Hepatocyte (in vitro differentiated cells): ENCODE data around the gene IL20RB. TPM values are rescaled to one million over a fixed set of nuclear protein-coding genes. Genes with fewer than 3 reads are reported as not detected.
A peak's percentile ranks its signal among the peaks of the same experiment; 100 is the strongest.

Source experiments
- DNase-seq: peaks from one replicate; pipeline ENCODE4 v3.0.0-alpha.2; 2016; ENCODE audit warnings: low spot score
- H2AFZ ChIP-seq: fragments of 200-600 bp; sonication (generic); 2 replicates; pipeline ENCODE4 v1.6.0; 2016; ENCODE audit warnings: antibody characterized with exemption, mild to moderate bottlenecking
- H3K27ac ChIP-seq: fragments of 200-600 bp; sonication (generic); 2 replicates; pipeline ENCODE4 v1.5.1; 2016; ENCODE audit warnings: mild to moderate bottlenecking
- H3K27me3 ChIP-seq: fragments of 200-600 bp; sonication (generic); 2 replicates; pipeline ENCODE4 v1.6.1; 2016
- H3K36me3 ChIP-seq: fragments of 200-600 bp; sonication (generic); replicated peaks from 2 replicates; pipeline ENCODE4 v1.5.1; 2016; ENCODE audit warnings: low read depth; ENCODE audit not compliant: insufficient read depth
- H3K4me1 ChIP-seq: fragments of 200-600 bp; sonication (generic); 2 replicates; pipeline ENCODE4 v1.5.1; 2016; ENCODE audit warnings: mild to moderate bottlenecking, moderate library complexity; ENCODE audit not compliant: insufficient read depth
- H3K4me2 ChIP-seq: fragments of 200-600 bp; sonication (generic); 2 replicates; pipeline ENCODE4 v1.6.0; 2016
- H3K4me3 ChIP-seq: fragments of 200-600 bp; sonication (generic); 2 replicates; pipeline ENCODE4 v1.5.1; 2016; ENCODE audit warnings: mild to moderate bottlenecking
- H3K79me2 ChIP-seq: fragments of 200-600 bp; sonication (generic); 2 replicates; pipeline ENCODE4 v1.6.0; 2017; ENCODE audit warnings: mild to moderate bottlenecking
- H3K9me2 ChIP-seq: fragments of 200-600 bp; sonication (generic); replicated peaks from 2 replicates; pipeline ENCODE4 v1.6.0; 2017; ENCODE audit warnings: mild to moderate bottlenecking; ENCODE audit not compliant: insufficient read depth
- H3K9me3 ChIP-seq: fragments of 200-600 bp; sonication (generic); 2 replicates; pipeline ENCODE4 v1.5.1; 2016; ENCODE audit warnings: low read depth, mild to moderate bottlenecking
- H4K20me1 ChIP-seq: fragments of 200-600 bp; sonication (generic); 2 replicates; pipeline ENCODE4 v1.6.0; 2016; ENCODE audit warnings: mild to moderate bottlenecking; ENCODE audit not compliant: insufficient read depth, poor library complexity, severe bottlenecking
- CTCF ChIP-seq: fragments of 200-600 bp; sonication (generic); IDR thresholded peaks from 2 replicates; pipeline ENCODE4 v1.5.1; 2016; ENCODE audit warnings: antibody characterized with exemption, mild to moderate bottlenecking; ENCODE audit not compliant: poor library complexity
- EZH2 ChIP-seq: fragments of 200-600 bp; sonication (generic); IDR thresholded peaks from 2 replicates; pipeline ENCODE4 v1.6.1; 2016; ENCODE audit warnings: antibody characterized with exemption, mild to moderate bottlenecking, borderline replicate concordance
- EZH2phosphoT487 ChIP-seq: fragments of 200-600 bp; sonication (generic); IDR thresholded peaks from one replicate; pipeline ENCODE4 v1.6.1; 2018; ENCODE audit warnings: antibody characterized with exemption, mild to moderate bottlenecking, low read depth, moderate library complexity; ENCODE audit not compliant: unreplicated experiment, severe bottlenecking
- WGBS: methylation state at CpG from one replicate; pipeline ENCODE4 v1.1.6; 2016; ENCODE audit warnings: low lambda C conversion rate; ENCODE audit errors: missing lambda C conversion rate; 5-methylcytosine and 5-hydroxymethylcytosine counted together
- polyA plus RNA-seq: library from polyadenylated mRNA; unstranded; fragments of >200 nt; fragmentation: Nextera tagmentation; extraction: Ambion mirVana; gene quantifications from 2 replicates; pipeline ENCODE4 v1.2.1, GENCODE V29; 2016
- total RNA-seq: library from RNA; depleted of rRNA; stranded (reverse); fragments of >200 nt; gene quantifications from 2 replicates; pipeline ENCODE4 v1.2.3, GENCODE V29; 2014

Gene IL20RB
- 0.48 and 0.50 TPM in 2 replicates for total RNA-seq
- 0.59 TPM in 1 of 2 replicates, not detected in the other for polyA plus RNA-seq

DNA sequence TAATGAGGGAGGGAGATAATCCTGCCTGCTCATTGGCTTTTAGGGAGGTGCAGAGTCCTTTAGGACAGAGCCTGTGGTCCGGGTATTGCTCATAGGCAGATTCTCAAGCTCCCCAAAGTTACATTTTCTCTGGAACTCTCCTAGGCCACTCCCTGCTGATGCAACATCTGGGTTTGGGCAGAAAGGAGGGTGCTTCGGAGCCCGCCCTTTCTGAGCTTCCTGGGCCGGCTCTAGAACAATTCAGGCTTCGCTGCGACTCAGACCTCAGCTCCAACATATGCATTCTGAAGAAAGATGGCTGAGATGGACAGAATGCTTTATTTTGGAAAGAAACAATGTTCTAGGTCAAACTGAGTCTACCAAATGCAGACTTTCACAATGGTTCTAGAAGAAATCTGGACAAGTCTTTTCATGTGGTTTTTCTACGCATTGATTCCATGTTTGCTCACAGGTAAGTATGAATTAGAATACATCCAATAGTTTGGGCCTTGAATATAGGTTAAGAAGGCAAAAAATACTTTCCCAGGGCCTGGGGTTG, at the start of gene IL20RB:
IL20RB (plus strand) TSS at position 233 of the 538 bp plus-strand sequence; CDS start at position 364, 131 bp downstream.
- TF ChIP-seq EZH2phosphoT487 (no peak), CTCF (no peak), EZH2 (no peak)
- Histone ChIP-seq H3K79me2 (no peaks in the 10 kb centered on the region), H3K9me3 (no peaks in the 10 kb centered on the region), H3K4me3 (no peak within 1 kb of the TSS), H4K20me1 (no peaks in the 10 kb centered on the region), H3K4me1 (peaks cover 19% of the 10 kb centered on the region), H3K27me3 (no peaks in the 10 kb centered on the region), H3K4me2 (no peak within 1 kb of the TSS), H2AFZ (no peak within 1 kb of the TSS), H3K36me3 (no peaks in the 10 kb centered on the region), H3K27ac (peak within 1 kb of the TSS; percentile 91), H3K9me2 (no peaks in the 10 kb centered on the region)
- no peak for DNase-seq
- 92% methylated on average over 7 of the region's 7 CpGs for whole genome bisulfite sequencing

DNA sequence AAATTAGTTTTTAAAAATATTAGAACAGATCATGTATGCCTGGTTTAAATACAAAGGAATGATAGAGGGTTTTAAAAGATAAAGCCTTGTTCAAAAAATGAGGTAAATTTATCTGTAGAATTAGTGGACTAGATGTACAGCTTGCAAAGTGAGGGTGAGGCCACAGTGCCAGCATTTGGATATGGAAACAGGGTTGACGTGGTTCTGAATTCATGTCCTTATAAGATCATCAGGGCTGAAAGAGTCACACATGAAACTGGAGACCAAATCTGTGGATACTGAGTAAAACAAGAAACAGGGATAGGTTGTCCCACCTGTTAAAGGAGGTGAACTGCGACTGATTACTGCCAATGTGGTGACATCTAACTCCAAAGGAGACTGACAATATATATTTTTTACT, 49.5 kb upstream of the IL20RB start:
- Histone ChIP-seq H3K9me3 (no peaks in the 10 kb centered on the region), H3K79me2 (peaks cover 100% of the 10 kb centered on the region), H4K20me1 (peaks cover 16% of the 10 kb centered on the region), H3K9me2 (no peaks in the 10 kb centered on the region), H3K4me3 (no peak overlapping the region), H2AFZ (no peak overlapping the region), H3K27me3 (no peaks in the 10 kb centered on the region), H3K4me2 (no peak overlapping the region), H3K36me3 (no peaks in the 10 kb centered on the region), H3K27ac (no peak overlapping the region), H3K4me1 (no peaks in the 10 kb centered on the region)
- DNase-seq = no peak
- 93% methylated on average over 2 of the region's 2 CpGs for WGBS
- TF ChIP-seq EZH2 = no peak
- no peak for TF ChIP-seq EZH2phosphoT487
- no peak for TF ChIP-seq CTCF

DNA sequence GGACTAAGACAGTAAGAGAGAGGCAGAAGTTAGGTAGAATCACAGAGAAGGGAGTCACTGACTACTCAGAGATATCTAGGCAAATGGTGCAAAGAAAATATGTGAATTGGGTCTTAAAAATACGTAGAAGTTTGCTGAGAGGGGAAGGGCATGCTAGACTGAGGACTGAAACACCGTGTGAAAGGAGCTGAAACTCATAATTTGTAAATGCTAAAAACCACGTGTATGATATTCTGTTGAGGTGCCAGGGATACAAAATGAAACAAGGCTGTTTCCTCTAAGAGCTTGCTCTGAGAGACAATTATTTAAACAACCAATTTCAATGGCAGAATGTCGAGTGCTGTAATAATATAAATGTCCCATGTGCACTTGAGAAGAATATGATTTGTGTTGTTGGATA, 48.6 kb upstream of the IL20RB start:
- Histone ChIP-seq H3K4me3 (no peak overlapping the region), H4K20me1 (peaks cover 19% of the 10 kb centered on the region), H3K27me3 (no peaks in the 10 kb centered on the region), H3K4me1 (no peaks in the 10 kb centered on the region), H3K9me2 (no peaks in the 10 kb centered on the region), H3K4me2 (no peak overlapping the region), H3K27ac (no peak overlapping the region), H2AFZ (no peak overlapping the region), H3K36me3 (no peaks in the 10 kb centered on the region), H3K79me2 (peaks cover 100% of the 10 kb centered on the region), H3K9me3 (no peaks in the 10 kb centered on the region)
- WGBS = 84% methylated on average over 4 of the region's 4 CpGs
- no peak for DNase-seq
- TF ChIP-seq CTCF = no peak
- TF ChIP-seq EZH2 = no peak
- TF ChIP-seq EZH2phosphoT487 = no peak

DNA sequence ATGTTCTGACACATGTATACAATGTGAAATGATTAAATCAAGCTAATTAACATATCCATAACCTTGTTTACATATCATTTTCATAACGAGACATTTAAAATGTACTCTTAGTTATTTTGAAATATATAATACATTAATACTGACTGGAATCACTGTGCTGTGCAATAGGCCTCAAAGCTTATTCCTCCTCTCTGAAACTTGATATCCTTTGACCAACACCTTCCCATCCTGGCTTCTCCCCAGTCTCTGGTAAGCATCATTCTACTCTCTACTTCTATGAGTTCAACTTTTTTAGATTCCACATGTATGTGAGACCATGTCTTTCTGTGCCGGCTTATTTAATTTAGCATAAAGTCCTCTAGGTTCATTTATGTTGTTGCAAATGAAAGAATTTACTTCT, 47.1 kb upstream of the IL20RB start:
- Histone ChIP-seq H3K36me3 (no peaks in the 10 kb centered on the region), H2AFZ (no peak overlapping the region), H3K9me2 (no peaks in the 10 kb centered on the region), H4K20me1 (peaks cover 19% of the 10 kb centered on the region), H3K9me3 (no peaks in the 10 kb centered on the region), H3K4me3 (no peak overlapping the region), H3K4me2 (no peak overlapping the region), H3K4me1 (no peaks in the 10 kb centered on the region), H3K79me2 (peaks cover 100% of the 10 kb centered on the region), H3K27ac (no peak overlapping the region), H3K27me3 (no peaks in the 10 kb centered on the region)
- DNase-seq = no peak
- TF ChIP-seq EZH2 = no peak
- TF ChIP-seq EZH2phosphoT487 = no peak
- no peak for TF ChIP-seq CTCF
- 95% methylated on average over 2 of the region's 2 CpGs for WGBS
